CD4-positive, CD25-positive, alpha-beta regulatory T cell (primary cell): ENCODE results near the gene UBE2F. TPM values are rescaled to one million over a fixed set of nuclear protein-coding genes. Genes with fewer than 3 reads are reported as not detected.

Source experiments
- ATAC-seq, 2 donors: fragments of 150-1000 bp; cut with Tn5 transposase; one replicate each; pipeline ENCODE4 v1.10.0; 2021; ENCODE audit warnings: low read depth in 2 of 2, moderate number of reproducible peaks in 2 of 2, moderate library complexity in 1 of 2
- DNase-seq, 3 donors: peaks; one replicate each; pipeline versions ENCODE4 v3.0.0 to v3.0.0-alpha.2; 2012 to 2022; ENCODE audit warnings: mixed read lengths in 1 of 3
- H3K27ac ChIP-seq: one replicate; pipeline ENCODE4 v1.7.0; 2013; ENCODE audit warnings: mild to moderate bottlenecking, low read length; ENCODE audit not compliant: insufficient read depth, poor library complexity, severe bottlenecking
- H3K27me3 ChIP-seq: one replicate; pipeline ENCODE4 v1.7.0; 2013; ENCODE audit warnings: low read length; ENCODE audit not compliant: control insufficient read depth, insufficient read depth
- H3K36me3 ChIP-seq: one replicate; pipeline ENCODE4 v1.7.0; 2013; ENCODE audit warnings: mild to moderate bottlenecking, low read length, moderate library complexity; ENCODE audit not compliant: control insufficient read depth, insufficient read depth
- H3K4me1 ChIP-seq: 2 replicates; pipeline ENCODE4 v1.7.0; 2013; ENCODE audit warnings: mild to moderate bottlenecking, low read length; ENCODE audit not compliant: insufficient read depth, control insufficient read depth, poor library complexity, severe bottlenecking
- H3K4me3 ChIP-seq: one replicate; pipeline ENCODE4 v1.7.0; 2013; ENCODE audit warnings: low read depth, mild to moderate bottlenecking, low read length, moderate library complexity
- H3K9me3 ChIP-seq, 2 experiments: 1 replicate in 1 of 2; 2 replicates in 1 of 2; pipeline ENCODE4 v1.7.0; 2013; ENCODE audit warnings: low read length in 2 of 2, mild to moderate bottlenecking in 1 of 2, moderate library complexity in 1 of 2; ENCODE audit not compliant: control insufficient read depth in 2 of 2
- H3K27ac Mint-ChIP-seq, 3 donors: one replicate each; pipeline ENCODE4 v1.8.0; 2020 to 2022; ENCODE audit warnings: mild to moderate bottlenecking in 3 of 3, mixed read lengths in 3 of 3, moderate library complexity in 2 of 3
- H3K27me3 Mint-ChIP-seq: one replicate; pipeline ENCODE4 v1.8.0; 2022; ENCODE audit warnings: mild to moderate bottlenecking, mixed read lengths
- H3K36me3 Mint-ChIP-seq: one replicate; pipeline ENCODE4 v1.8.0; 2020; ENCODE audit warnings: mixed read lengths
- H3K4me1 Mint-ChIP-seq, 4 donors: one replicate each; pipeline ENCODE4 v1.8.0; 2020 to 2022; ENCODE audit warnings: mixed read lengths in 4 of 4, mild to moderate bottlenecking in 1 of 4
- H3K4me3 Mint-ChIP-seq, 4 donors: one replicate each; pipeline ENCODE4 v1.8.0; 2020 to 2022; ENCODE audit warnings: mild to moderate bottlenecking in 4 of 4, mixed read lengths in 4 of 4, moderate library complexity in 3 of 4
- H3K9me3 Mint-ChIP-seq, 7 donors: one replicate each; pipeline ENCODE4 v1.8.0; 2020 to 2022; ENCODE audit warnings: mixed read lengths in 7 of 7, mild to moderate bottlenecking in 3 of 7, moderate library complexity in 2 of 7
- polyA plus RNA-seq, 4 donors: library from polyadenylated mRNA; unstranded; fragments of 300-500 nt; fragmentation: Illumina TruSeq; gene quantifications; one replicate each; pipeline ENCODE4 v1.2.3, GENCODE V29; 2021
- total RNA-seq: library from RNA; stranded (reverse); gene quantifications from one replicate; pipeline ENCODE4 v1.2.3, GENCODE V29; 2022

Gene UBE2F
- total and polyA plus RNA-seq, 5 donors from 2014 or later = 44.3 to 137 (median 105) TPM

- H3K9me3 Mint-ChIP-seq = no peaks in the 10 kb centered on the region
- ATAC-seq (no peak), DNase-seq (no peak)
- Histone ChIP-seq H3K4me1 (peaks cover 13% of the 10 kb centered on the region), H3K27ac (no peak overlapping the region), H3K27me3 (no peaks in the 10 kb centered on the region), H3K9me3 (no peaks in the 10 kb centered on the region), H3K4me3 (no peak overlapping the region), H3K36me3 (peaks cover 13% of the 10 kb centered on the region)
- no peak overlapping the region for H3K27ac Mint-ChIP-seq
- H3K27me3 Mint-ChIP-seq = no peaks in the 10 kb centered on the region
- H3K4me1 Mint-ChIP-seq = peaks cover 41 to 61% (median 53%) of the 10 kb centered on the region in 4 donors
- H3K4me3 Mint-ChIP-seq = no peak overlapping the region
- H3K36me3 Mint-ChIP-seq = peaks cover 43% of the 10 kb centered on the region
Observed at GRCh38 chr2:238007924-238008323, 41.1 kb downstream of the UBE2F start.

DNA sequence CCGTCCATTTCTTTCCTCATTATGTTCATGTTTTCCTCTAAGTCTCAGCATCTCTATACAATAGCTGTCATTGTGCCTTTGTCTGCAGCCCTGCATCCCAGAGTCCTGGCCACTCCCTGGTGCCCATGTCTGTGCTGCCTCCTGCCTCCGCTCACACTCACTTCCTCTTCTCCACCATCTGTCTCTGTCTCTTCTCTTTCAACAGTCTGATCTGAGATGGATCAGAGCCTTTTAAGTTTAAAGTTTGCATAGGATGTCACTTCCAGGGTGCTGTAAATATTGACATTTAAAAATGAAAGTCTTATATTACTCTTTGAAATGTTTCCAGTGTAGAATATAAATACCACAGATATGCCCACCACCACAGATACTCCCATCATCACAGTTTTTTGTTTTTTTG is 42.7 kb downstream of the UBE2F start:
- H3K27me3 Mint-ChIP-seq = no peaks in the 10 kb centered on the region
- Histone ChIP-seq H3K27me3 (no peaks in the 10 kb centered on the region), H3K4me3 (no peak overlapping the region), H3K9me3 (no peaks in the 10 kb centered on the region), H3K27ac (no peak overlapping the region), H3K36me3 (peaks cover 16% of the 10 kb centered on the region), H3K4me1 (peaks cover 4% of the 10 kb centered on the region)
- peaks cover 48% of the 10 kb centered on the region for H3K36me3 Mint-ChIP-seq
- peak overlapping the region in 1 of 3 donors; percentile 60 for H3K27ac Mint-ChIP-seq
- no peaks in the 10 kb centered on the region for H3K9me3 Mint-ChIP-seq
- H3K4me1 Mint-ChIP-seq = peaks cover 29 to 47% (median 42%) of the 10 kb centered on the region in 4 donors
- no peak overlapping the region for H3K4me3 Mint-ChIP-seq
- DNase-seq (peak in 1 of 3 donors; percentile 15), ATAC-seq (no peak)

- Mint-ChIP-seq H3K36me3 (peaks cover 48% of the 10 kb centered on the region), H3K4me1 (peaks cover 23 to 40% (median 38%) of the 10 kb centered on the region in 4 donors), H3K4me3 (peak overlapping the region in 2 of 4 donors; percentile 0 to 21), H3K27ac (peak overlapping the region in 1 of 3 donors; percentile 77), H3K27me3 (no peaks in the 10 kb centered on the region), H3K9me3 (no peaks in the 10 kb centered on the region)
- Histone ChIP-seq H3K36me3 (peaks cover 14% of the 10 kb centered on the region), H3K9me3 (no peaks in the 10 kb centered on the region), H3K27me3 (no peaks in the 10 kb centered on the region), H3K4me1 (peaks cover 4% of the 10 kb centered on the region), H3K27ac (no peak overlapping the region), H3K4me3 (no peak overlapping the region)
- ATAC-seq (no peak), DNase-seq (no peak)
Observed at GRCh38 chr2:238010572-238010971, 43.8 kb downstream of the UBE2F start.

- H3K36me3 Mint-ChIP-seq = peaks cover 52% of the 10 kb centered on the region
- Histone ChIP-seq H3K27ac (no peak overlapping the region), H3K9me3 (no peaks in the 10 kb centered on the region), H3K4me1 (peaks cover 4% of the 10 kb centered on the region), H3K4me3 (no peak overlapping the region), H3K36me3 (peaks cover 13% of the 10 kb centered on the region), H3K27me3 (no peaks in the 10 kb centered on the region)
- H3K4me1 Mint-ChIP-seq = peaks cover 14 to 32% (median 22%) of the 10 kb centered on the region in 4 donors
- DNase-seq (no peak), ATAC-seq (no peak)
- H3K9me3 Mint-ChIP-seq = no peaks in the 10 kb centered on the region
- H3K27ac Mint-ChIP-seq = no peak overlapping the region
- H3K27me3 Mint-ChIP-seq = no peaks in the 10 kb centered on the region
- H3K4me3 Mint-ChIP-seq = no peak overlapping the region
Observed at GRCh38 chr2:238013806-238014205, 47.0 kb downstream of the UBE2F start.

- no peaks in the 10 kb centered on the region for H3K9me3 Mint-ChIP-seq
- ATAC-seq (no peak), DNase-seq (no peak)
- no peaks in the 10 kb centered on the region for H3K9me3 ChIP-seq
- H3K4me3 Mint-ChIP-seq = no peak overlapping the region
- H3K36me3 Mint-ChIP-seq = peaks cover 63% of the 10 kb centered on the region
- no peaks in the 10 kb centered on the region for H3K4me1 ChIP-seq
- no peak overlapping the region for H3K4me3 ChIP-seq
- no peaks in the 10 kb centered on the region for H3K27me3 Mint-ChIP-seq
- no peak overlapping the region for H3K27ac Mint-ChIP-seq
- H3K4me1 Mint-ChIP-seq = peaks cover 3 to 20% (median 6%) of the 10 kb centered on the region in 4 donors
- H3K27me3 ChIP-seq = no peaks in the 10 kb centered on the region
- peaks cover 20% of the 10 kb centered on the region for H3K36me3 ChIP-seq
- H3K27ac ChIP-seq = no peak overlapping the region
Observed at GRCh38 chr2:238015705-238016104, 48.9 kb downstream of the UBE2F start.

DNA sequence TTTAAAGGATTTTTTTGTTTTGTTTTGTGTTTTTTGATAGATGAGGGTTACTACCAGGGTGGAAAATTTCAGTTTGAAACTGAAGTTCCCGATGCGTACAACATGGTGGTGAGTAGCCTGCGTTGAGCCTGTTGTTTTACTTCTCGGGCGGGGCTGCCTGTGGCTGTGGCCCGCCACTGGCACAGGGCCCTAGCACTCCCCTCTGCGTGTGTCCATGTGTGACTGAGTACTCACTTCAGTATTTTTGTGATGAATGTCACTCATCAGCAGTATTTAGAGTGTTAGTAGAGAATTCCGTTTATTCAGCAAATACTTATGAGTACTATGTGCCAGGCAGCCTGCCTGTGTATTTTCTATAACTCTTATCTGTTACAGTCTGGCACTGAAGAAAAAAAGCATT is 49.7 kb downstream of the UBE2F start:
- Mint-ChIP-seq H3K9me3 (no peaks in the 10 kb centered on the region), H3K27ac (no peak overlapping the region), H3K27me3 (no peaks in the 10 kb centered on the region), H3K4me1 (peaks cover 0 to 20% (median under 1%) of the 10 kb centered on the region in 4 donors), H3K4me3 (no peak overlapping the region), H3K36me3 (peaks cover 61% of the 10 kb centered on the region)
- Histone ChIP-seq H3K27ac (no peak overlapping the region), H3K4me1 (no peaks in the 10 kb centered on the region), H3K4me3 (no peak overlapping the region), H3K9me3 (no peaks in the 10 kb centered on the region), H3K27me3 (no peaks in the 10 kb centered on the region), H3K36me3 (peaks cover 19% of the 10 kb centered on the region)
- ATAC-seq (no peak), DNase-seq (no peak)

GRCh38 chr2:238019962-238020361 is 53.1 kb downstream of the UBE2F start:
- Mint-ChIP-seq H3K9me3 (no peaks in the 10 kb centered on the region), H3K36me3 (peaks cover 50% of the 10 kb centered on the region), H3K4me3 (no peak overlapping the region), H3K4me1 (peaks cover 0 to 11% (median 4%) of the 10 kb centered on the region in 4 donors), H3K27ac (no peak overlapping the region), H3K27me3 (no peaks in the 10 kb centered on the region)
- Histone ChIP-seq H3K4me1 (no peaks in the 10 kb centered on the region), H3K36me3 (peaks cover 16% of the 10 kb centered on the region), H3K27ac (no peak overlapping the region), H3K27me3 (no peaks in the 10 kb centered on the region), H3K4me3 (no peak overlapping the region), H3K9me3 (no peaks in the 10 kb centered on the region)
- ATAC-seq (no peak), DNase-seq (no peak)

- peaks cover 55% of the 10 kb centered on the region for H3K36me3 Mint-ChIP-seq
- no peaks in the 10 kb centered on the region for H3K9me3 Mint-ChIP-seq
- no peak overlapping the region for H3K4me3 Mint-ChIP-seq
- H3K36me3 ChIP-seq = peaks cover 16% of the 10 kb centered on the region
- H3K9me3 ChIP-seq = no peaks in the 10 kb centered on the region
- DNase-seq = no peak
- H3K27me3 ChIP-seq = no peaks in the 10 kb centered on the region
- no peak overlapping the region for H3K27ac Mint-ChIP-seq
- peaks cover 0 to 11% (median 8%) of the 10 kb centered on the region in 4 donors for H3K4me1 Mint-ChIP-seq
- no peaks in the 10 kb centered on the region for H3K4me1 ChIP-seq
- no peak overlapping the region for H3K4me3 ChIP-seq
- H3K27me3 Mint-ChIP-seq = no peaks in the 10 kb centered on the region
- no peak overlapping the region for H3K27ac ChIP-seq
- ATAC-seq = no peak
Observed at GRCh38 chr2:238020816-238021215, 54.0 kb downstream of the UBE2F start.
